ENCODE results near the gene GCN1.
"Not testable (repeated sequence)": the region's sequence is repeated elsewhere in the genome, so short reads cannot be mapped to it uniquely, and the experiment has no call there.

The GCN1 gene, protein sequence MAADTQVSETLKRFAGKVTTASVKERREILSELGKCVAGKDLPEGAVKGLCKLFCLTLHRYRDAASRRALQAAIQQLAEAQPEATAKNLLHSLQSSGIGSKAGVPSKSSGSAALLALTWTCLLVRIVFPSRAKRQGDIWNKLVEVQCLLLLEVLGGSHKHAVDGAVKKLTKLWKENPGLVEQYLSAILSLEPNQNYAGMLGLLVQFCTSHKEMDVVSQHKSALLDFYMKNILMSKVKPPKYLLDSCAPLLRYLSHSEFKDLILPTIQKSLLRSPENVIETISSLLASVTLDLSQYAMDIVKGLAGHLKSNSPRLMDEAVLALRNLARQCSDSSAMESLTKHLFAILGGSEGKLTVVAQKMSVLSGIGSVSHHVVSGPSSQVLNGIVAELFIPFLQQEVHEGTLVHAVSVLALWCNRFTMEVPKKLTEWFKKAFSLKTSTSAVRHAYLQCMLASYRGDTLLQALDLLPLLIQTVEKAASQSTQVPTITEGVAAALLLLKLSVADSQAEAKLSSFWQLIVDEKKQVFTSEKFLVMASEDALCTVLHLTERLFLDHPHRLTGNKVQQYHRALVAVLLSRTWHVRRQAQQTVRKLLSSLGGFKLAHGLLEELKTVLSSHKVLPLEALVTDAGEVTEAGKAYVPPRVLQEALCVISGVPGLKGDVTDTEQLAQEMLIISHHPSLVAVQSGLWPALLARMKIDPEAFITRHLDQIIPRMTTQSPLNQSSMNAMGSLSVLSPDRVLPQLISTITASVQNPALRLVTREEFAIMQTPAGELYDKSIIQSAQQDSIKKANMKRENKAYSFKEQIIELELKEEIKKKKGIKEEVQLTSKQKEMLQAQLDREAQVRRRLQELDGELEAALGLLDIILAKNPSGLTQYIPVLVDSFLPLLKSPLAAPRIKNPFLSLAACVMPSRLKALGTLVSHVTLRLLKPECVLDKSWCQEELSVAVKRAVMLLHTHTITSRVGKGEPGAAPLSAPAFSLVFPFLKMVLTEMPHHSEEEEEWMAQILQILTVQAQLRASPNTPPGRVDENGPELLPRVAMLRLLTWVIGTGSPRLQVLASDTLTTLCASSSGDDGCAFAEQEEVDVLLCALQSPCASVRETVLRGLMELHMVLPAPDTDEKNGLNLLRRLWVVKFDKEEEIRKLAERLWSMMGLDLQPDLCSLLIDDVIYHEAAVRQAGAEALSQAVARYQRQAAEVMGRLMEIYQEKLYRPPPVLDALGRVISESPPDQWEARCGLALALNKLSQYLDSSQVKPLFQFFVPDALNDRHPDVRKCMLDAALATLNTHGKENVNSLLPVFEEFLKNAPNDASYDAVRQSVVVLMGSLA (N-terminal part only)

DNA sequence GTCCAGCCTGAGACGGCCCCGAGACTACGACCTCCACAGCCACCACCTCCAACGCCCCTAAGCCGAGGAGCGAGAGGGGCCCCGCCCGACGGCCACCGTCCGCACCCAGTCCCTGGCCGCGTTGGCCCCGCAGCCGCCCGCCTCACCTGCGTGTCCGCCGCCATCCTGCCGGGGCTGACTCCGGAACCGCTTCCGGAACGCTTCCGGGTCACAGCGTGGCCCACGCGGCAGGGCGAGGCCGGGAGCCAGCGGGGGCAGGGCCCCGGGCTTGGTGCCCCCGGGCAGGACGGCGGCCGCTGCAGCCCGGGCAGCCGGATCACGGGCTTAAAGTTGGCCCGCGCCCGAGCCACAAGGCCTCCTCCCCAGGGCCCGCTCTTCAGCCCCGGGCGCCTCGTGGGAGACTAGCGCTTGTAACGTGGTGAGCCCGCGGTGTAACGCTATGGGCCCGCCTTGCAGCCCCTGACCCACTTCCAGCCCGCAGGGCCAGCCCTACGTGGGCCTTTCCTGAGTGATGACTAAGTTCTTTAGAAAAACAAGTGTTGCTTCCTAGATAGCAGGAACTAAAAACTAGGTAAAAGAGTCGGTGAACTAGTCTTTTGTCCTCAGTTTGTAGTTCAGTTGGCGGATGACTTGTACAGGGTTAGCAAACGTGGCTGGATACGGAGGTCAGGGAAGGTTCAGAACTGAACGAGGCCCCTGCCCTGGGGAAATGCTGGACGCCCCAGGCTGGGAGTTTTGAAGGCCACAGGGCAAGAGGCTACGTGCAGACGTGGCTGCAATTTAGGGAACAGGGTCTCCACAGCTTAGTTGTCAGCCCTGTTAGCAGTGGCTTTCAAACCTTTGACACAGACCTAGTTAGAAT is at the start of gene GCN1:
TSS of gene GCN1 (minus strand) at position 182 of the 862 bp plus-strand sequence. CDS start at position 164, 18 bp downstream.
- peak; percentile 83 for DNase-seq

DNA sequence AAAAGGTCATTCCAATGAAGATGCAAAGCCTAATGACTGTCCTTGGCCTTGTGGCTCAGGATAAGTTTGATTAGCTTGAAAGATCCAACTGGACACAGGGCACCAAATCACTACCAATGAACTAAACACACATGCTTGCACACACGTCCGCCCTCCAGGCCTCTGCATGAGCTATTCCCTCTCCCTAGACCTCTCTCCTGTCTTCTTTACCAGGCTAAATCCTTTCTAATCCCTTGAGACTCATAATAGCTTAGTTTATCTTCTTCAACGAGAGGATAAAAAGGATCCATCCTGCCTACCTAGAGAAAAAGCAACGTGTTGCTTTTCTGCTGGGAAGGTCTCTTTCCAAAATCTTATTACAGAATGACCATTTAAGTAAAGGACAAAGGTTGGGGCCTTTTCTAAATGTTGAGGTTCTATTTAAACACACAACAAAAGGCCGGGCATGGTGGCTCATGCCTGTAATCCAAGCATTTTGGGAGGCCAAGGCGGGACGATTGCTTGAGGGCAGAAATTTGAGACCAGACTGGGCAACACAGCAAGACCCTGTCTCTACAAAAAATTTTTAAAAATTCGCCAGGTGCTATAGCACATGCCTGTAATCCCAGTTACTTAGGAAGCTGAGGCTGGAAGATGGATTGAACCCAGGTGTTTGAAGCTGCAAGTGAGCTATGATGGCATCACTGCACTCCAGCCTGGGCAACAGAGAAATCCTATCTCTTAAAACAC is 48.6 kb upstream of the GCN1 start:
- DNase-seq = no peak

DNA sequence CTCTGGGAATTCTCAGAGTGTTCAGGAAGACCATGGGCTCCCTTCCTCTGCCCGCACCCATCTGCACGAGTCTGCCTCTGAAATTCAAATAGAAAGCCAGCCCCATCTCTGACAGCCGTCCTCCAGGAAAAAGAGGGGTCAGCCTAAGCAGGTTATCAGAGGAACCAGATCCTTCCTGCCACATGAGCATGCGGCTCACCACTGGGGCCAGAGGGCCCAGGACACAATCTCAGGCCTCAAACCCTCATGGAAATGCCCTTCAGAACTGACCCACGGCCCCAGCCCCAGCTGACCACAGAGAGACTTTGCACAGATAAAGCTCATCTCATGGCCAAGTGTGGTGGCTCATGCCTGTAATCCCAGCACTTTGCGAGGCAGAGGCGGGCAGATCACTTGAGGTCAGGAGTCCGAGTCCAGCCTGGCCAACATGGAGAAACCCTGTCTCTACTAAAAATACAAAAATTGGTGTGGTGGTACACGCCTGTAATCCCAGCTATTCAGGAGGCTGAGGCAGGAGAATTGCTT is 47.8 kb upstream of the GCN1 start:
- DNase-seq = no peak

DNA sequence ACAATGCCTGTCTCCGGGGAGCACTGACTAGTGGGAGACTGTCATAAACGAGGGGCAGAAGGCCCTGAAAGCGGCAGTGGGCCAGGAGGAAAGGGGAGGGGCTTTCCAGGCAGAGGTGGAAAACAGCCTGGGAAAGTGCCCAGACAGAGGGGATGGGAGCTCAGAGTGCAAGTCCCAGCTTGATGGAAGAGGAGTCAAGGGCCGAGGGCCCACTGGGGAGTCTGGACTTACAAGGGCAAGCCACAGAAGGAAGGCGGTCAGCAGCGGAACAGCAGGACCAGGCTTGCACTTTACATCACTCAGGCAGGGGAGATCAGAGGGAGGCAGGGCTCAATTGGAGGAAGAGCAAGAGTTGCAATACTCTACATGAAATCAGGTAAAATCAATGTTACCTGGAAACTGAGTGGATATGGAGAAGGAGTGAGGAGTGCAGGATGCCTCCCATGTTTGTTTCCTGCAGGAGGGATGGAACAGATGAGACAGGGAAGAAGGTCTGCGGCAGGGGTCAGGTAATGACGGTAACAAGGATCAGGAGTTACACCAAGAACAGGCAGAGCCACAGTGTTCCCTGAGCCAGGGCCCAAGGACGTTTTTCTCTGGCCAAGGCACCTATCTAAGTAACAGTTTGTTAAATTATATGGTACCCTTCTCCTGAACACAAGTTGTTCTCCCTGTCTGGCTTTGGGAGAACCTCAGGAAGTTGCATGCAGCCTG is 47.2 kb upstream of the GCN1 start:
- no peak for DNase-seq

DNA sequence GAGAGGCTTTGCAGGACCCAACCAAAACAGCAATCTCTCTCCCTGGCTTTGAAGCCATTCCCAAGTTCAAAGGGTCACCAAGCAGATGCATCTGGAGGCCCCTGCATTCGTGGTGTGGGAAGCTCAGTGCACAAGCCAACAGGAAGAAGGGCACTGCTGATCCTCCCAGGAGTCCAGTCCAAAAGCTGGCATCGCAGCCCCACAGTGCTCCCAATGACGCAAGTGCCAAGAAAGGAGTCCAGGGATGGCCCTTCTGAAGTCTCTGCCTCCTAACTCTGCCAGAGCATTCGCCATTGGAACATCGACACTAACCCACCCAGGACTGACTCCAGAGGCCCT is 45.9 kb upstream of the GCN1 start:
- DNase-seq = no peak

DNA sequence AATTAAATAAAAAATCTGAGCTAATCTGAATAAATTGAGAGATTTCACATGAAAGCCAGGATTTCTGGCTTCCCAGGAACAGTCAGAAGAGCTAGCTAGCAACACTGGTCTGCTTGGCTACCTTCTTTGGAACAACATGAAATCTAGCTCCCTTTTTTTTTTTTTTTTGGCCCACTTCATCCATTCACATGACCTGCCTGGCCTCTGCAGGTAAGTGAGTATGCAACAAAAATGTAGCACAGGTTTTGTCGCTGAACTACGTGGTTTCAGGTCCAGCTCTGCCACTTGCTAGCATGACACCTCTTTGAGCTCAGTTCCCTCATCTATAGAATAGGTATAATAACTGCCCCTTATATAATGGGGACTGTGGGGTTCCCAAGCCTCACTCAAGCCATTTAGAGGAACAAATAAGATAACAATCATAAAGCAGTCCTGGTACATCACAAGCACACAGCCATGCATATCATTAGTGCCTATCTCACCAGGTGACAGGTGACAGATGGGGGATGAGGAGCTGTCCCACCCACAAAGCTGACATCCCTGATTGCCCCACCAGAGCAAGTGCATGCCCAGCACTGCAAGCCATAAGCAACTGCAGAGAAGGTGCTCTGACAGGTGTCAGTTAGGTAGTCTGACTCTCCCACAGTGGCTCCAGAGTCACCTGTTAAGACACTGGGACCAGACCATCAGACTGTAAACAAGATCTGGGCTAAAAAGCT is 45.4 kb upstream of the GCN1 start:
- DNase-seq = no peak

DNA sequence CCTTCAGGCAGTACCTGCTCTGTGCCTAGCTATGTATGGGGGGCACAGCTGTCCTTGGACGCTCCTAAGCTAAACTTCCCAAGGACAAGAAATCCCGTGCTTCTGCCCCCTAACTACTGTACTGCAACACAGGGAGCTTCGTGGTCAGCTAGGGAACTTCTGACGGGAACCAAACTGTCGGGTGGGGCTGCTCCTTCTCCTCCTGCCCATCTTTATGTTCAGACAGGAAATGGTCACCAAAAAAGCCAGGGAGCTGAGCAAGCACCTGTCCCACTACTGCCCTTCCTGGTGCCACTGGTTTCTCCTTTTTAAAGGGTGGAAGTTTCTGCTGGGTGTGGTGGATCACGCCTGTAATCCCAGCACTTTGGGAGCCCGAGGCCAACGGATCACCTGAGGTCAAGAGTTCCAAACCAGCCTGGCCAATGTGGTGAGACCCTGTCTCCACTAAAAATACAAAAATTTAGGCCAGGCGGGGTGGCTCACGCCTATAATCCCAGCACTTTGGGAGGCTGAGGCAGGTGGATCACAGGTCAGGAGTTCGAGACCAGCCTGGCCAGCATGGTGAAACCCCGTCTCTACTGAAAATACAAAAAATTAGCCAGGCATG is 44.4 kb upstream of the GCN1 start:
- DNase-seq = no peak

DNA sequence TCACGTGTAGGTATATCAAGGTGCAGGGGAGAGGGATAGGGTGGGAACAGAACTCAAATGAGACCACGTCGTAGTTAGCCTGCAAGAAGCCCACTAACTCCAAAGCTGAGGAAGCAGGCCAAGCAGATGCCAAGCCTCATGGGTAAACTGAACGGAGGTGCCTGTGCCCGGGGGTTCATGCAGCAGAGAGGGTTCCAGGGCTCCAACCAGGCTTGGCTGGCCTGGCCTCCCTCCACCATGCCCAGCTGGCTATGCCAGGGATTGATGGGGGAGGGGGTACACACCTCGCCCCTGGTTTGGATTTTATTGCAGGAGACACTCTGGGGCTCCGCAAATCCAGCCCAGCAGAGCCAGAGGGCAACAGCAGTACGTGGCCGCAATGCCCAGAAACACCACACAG is 43.7 kb upstream of the GCN1 start:
- no peak for DNase-seq

DNA sequence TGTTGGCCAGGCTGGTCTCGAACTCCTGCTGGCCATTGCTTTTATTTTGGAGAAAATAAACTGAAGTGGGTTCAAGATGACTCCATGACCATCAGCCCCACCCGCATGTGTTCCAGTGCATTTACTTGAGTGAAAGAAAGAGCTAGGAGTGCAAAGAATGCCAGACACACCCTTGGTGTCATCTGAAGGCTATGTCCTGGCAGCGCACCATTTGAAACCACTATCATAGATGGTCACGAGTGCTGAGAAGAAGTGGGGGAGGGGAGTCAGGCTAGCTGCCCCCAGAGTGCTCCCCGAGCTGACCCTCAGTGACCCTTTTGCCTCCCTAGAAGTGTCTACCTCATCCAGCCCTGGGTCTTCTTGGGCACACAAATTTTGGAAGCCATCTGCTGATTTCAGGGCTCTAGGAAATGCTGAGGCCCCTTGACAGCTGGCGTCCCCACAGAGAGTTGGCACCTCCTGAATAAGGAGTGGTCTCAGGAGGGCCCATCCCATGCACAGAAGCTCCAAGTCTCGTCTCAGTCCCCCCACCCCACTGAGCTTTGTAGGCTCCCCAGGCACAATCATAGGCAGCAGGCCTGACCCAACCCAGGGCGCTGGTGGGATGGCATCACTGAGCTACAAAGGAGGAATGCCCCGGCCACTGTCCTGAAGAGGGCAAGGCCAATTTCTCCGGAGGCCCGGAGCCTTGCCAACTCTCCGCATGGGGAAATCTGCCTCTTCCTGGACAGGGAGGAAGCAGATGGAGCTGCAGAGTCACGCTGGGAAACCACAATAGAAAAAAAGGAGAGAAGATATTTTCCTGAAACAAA is 43.1 kb upstream of the GCN1 start:
- DNase-seq = no peak

DNA sequence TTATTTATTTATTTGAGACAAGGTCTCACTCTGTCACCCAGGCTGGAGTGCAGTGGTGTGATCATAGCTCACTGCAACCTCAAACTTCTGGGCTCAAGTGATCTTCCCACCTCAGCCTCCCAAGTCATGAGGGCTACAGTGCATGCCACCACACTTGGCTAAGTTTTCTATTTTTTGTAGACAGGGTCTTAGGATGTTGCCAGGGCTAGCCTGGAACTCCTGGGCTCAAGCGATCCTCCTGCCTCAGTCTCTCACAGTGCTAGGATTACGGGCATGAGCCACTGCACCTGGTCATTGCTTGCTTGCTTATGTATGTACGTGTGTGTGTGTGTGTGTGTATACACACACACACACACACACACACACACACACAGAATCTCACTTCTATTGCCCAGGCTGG is 42.3 kb upstream of the GCN1 start:
- DNase-seq = not testable (repeated sequence)

DNA sequence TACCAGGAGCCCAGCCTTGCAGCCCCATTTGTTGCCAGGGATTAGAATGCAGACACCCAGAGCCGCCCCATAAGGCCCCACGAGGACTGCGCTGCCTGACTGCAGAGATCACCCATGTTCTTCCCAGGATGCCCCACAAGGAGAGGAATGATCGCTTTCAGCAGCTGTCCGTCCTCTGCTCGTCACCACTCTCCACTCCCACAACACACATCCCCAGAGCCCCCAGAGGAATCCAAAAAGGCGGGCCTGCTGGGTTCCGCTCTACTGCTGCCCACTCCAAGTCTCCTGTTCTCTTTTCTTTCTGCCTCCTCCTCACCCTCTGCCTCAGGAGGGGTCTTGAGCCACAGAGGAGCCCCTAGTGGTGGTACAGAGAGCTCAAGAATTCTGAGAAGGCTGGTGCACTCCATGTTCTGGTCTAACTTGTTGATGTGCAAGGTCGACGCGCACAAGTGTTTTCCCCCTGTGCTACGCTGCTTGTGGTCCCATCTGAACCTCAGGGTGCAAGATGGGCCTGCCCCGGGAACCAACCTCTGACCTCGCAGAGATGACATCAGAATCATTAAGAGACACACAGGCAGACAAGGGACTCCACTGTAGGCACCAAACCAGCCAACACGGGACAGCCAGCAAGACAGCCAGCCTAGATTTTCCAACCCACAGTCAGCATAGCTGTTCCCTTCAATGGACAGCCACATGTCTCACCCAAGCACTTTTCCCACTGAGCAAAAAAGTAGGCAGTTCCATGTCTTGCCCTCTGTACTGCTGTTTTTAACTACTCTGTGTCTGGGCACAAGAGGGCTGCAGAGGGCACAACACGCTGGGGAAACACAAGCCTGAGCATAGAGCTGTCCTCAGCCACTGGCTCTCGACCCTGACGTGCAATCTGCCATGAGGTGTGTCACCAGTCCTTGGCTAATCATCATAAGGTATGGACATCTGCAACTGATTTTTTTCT is 41.1 kb upstream of the GCN1 start:
- DNase-seq = no peak

DNA sequence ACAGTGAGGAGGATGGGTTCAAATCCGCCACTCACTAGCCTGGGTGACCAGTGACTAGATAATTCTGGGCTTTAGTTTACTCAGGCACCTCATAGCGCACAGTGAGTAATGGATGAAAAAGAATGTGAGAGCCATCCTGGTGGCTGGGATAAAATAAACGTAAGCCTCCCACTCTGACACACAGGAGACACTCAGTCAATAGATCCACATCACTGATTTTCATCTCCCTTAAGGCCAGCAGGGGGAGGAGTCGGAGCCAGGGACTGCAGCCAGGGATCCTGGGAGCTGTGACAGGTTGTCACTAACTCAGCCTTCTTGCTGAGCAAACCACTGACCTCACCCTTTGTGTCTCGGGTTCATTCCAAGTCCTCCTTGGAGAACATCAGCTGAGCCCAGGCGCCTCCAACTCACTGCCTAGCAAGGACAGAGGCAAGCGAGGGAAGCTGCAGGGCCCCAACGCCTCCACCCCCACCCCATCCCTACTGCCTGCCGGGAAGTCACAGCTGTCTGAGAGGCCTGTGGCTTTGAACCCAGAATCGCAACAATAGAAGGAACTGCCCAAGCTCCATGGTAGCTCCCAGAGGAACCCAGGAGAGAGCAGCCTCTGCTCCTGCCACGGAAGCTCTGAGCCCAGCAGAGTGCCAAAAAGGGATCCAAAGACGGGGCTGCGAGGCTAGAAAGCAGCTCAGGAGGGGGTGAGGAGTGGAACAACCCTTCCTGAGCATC is 40.3 kb upstream of the GCN1 start:
- no peak for DNase-seq

DNA sequence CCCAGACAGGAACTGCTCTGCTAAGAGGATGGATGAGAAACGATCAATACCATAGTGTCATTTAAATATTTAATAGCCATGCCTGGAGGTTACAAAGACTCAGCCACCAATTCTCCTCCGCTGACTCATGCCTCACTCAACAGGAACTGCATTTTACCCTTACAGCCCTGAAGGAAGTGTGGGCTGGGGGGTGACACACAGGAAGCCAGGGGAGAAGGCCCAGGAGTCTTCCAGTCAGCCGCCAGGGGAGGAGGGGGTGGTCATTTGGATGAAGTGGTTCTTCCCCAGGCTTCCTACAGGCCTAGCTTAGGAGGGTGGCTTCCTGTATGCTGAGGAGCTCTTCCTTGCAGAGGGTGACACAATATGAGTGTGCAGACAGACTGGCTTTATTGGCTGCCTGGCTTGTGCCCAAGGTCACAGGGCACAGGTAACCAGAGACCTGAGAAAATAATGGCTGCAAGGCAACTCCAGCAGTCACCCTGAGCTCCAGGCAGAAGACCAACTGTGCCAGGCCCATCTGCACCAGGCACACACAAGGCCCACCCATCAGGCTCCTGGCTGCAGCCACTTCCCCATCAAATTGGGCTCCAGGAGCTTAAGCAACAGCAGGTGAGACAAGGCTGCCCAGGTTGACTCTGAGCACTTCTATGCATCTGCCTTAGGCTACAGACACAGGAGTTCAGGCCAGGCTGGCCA is 36.9 kb upstream of the GCN1 start:
- peak; percentile 56 for DNase-seq

DNA sequence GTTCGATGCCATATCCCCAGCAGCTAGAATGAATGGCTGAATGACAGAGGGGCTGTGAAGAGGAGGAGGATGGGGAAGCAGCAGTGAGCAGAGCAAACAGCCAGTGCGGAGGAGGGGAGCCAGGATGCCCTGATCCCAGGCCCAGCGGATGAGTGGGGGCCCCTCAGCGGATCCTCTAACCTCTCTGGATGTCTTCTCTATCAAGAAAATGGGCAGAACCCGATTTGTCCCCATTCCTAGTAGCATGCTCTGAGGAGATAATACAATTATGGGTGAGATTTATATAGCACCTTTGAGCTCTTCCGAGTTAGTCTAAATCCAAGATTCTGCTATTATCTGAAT is 36.4 kb upstream of the GCN1 start:
- no peak for DNase-seq

DNA sequence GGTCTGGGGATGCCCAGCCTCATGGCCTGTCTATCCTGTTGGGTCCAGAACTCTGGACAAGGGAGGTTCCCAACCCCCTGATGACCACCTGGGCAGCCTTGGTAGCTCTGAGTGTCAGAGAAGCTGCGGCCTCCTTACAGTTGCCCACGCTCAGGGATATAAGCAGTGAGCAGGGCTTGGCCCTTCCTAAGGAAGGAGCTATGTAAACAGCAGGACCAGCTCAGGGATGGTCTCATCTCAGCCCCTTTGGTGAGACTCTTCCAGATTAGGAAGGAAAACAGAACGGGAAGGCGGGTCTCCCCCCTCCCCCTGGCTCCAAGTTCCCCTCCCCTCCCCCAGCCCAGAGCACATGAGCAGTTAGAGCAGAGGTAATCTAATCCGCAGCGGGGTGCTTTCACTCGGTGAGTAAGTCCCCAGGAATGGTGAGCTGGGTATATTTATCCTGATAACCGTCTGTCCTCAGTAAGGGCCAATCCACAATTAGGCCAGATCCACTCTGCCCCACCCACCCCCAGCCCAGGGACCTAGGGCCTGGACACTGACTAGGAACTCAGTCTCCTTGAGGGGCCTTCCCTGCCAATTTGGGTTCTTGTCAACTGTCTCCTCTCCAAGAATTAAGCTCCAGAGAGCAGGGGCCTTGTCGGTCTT is 35.9 kb upstream of the GCN1 start:
- no peak for DNase-seq
